Esophagus squamous epithelium (tissue), 4 donors: ENCODE results near the gene FGF14.

ENCODE experiments used
- CTCF ChIP-seq, 6 experiments: fragments of 450-650 bp in 4 of 6; fragments of 200-600 bp in 2 of 6; sonication (generic) in 2 of 6; IDR thresholded peaks; one replicate each; pipeline ENCODE4 v1.5.1; 2016 to 2019; ENCODE audit warnings: antibody characterized with exemption in 6 of 6, mild to moderate bottlenecking in 4 of 6, moderate library complexity in 4 of 6
- POLR2A ChIP-seq, 4 donors: fragments of 450-650 bp; IDR thresholded peaks; one replicate each; pipeline ENCODE4 v1.6.1; 2017; ENCODE audit warnings: antibody characterized with exemption in 4 of 4, mild to moderate bottlenecking in 4 of 4, moderate library complexity in 3 of 4

DNA sequence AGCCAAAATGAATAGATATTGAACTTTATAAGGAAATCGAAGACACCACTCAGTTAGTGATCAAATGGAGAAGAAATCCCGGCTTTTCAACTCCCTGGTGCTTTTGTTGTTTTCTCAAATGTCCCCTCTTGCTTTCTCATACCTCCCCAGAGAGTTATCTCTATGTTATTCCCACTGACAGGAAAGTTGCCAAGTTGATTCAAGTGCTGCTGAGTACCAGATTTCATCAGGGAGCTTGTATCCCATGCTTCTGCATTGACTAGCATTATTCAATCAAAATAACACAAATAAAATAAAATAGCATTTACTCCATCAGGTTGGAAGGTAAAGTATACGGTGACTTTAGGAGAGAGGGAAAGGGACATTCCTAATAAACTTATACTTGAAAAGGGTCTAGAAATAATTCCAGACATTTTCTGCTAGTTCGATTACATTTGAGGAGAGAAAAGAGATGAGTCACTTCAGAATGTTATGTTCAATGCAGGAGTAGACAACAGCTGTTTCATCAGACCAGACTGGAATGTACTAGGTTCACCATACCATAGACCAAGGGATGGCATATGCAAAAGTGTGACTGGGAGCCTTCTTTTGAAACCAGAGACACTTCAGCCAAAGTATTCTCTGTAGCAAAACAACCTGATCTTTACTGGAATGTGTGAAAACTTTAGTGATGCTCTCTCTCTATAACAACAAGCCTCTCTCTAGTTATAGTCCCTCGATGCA is 397.8 kb downstream of the FGF14 start:
- TF ChIP-seq CTCF (IDR thresholded peaks at IDR 0.05) = no peak
- no peak for TF ChIP-seq POLR2A (IDR thresholded peaks at IDR 0.05)
